ENCODE data around the gene ABCD4.
"Not testable (repeated sequence)": the region's sequence is repeated elsewhere in the genome, so short reads cannot be mapped to it uniquely, and the experiment has no call there.

Gene ABCD4

GRCh38 chr14:74302634-74303569 lies at the start of gene ABCD4:
Gene ABCD4, minus strand, starts transcription at chr14:74302934. Its CDS starts 22 bp downstream, at chr14:74302912.
- DNase-seq, result peak; percentile 80 to 92

DNA sequence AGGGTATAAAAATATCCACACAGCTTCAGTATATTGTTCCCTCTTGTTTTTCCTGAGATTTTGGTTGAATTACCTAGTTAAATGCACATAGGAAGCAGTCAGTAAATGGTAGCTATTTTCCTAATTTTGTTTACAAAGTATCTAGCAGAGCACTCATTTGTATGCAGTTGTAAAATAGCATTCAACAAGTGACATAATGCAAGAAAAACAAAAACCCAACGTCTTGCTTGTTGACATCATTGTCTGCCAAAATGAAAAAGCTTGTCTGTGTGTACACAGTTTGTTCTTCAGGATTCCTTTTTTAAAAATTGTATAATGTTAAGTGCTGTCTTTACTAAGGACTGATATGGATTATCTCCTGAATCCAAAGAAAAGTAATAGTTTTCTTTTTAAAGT lies 48.2 kb upstream of the ABCD4 start:
- no peak for DNase-seq

GRCh38 chr14:74350211-74350927 lies 47.6 kb upstream of the ABCD4 start:
- no peak for DNase-seq

- DNase-seq, result no peak
Observed at GRCh38 chr14:74349757-74350156, 47.0 kb upstream of the ABCD4 start.

DNA sequence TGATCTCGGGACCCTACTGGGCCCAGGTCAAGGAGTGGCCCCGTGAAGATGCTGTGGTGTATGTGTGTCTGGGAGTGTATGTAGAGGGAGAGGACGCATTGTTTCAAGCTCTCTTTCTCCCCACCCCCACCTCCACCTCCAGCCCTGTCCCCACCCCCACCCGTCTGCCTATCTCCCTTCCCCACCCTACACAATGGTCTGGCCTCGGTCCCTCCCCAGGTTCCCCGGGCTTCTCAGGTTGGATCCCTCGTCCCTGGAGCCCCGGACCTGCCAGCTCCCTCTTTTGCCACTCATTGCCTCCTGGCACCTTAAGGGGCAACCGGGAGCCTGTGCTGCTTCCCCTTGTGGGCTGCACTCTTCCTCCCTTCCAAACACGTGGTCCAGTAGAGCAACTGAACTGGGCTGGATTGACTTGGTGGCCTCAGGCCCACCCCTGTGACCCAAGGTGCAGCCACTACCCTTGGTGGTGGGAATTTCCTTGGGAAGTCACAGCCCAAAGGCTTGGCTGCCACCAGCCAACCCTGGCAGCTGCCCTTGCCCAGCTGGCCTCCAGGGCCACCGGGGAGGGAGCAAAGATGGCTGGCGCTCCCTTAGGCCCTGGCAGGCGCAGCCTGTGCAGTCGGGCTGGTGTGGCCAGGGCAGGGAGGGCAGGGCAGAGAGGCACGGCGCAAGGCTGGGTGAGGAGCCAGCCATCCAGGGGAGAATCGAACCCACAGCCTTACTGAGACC lies 46.2 kb upstream of the ABCD4 start:
- no peak for DNase-seq

- DNase-seq, result no peak
Observed at GRCh38 chr14:74348241-74348734, 45.6 kb upstream of the ABCD4 start, which contains the start of gene VRTN. Gene VRTN, plus strand, starts transcription at chr14:74348471. Its CDS starts 8,313 bp downstream, at chr14:74356784.

- DNase-seq, result no peak
Observed at GRCh38 chr14:74347795-74348100, 45.0 kb upstream of the ABCD4 start.

DNA sequence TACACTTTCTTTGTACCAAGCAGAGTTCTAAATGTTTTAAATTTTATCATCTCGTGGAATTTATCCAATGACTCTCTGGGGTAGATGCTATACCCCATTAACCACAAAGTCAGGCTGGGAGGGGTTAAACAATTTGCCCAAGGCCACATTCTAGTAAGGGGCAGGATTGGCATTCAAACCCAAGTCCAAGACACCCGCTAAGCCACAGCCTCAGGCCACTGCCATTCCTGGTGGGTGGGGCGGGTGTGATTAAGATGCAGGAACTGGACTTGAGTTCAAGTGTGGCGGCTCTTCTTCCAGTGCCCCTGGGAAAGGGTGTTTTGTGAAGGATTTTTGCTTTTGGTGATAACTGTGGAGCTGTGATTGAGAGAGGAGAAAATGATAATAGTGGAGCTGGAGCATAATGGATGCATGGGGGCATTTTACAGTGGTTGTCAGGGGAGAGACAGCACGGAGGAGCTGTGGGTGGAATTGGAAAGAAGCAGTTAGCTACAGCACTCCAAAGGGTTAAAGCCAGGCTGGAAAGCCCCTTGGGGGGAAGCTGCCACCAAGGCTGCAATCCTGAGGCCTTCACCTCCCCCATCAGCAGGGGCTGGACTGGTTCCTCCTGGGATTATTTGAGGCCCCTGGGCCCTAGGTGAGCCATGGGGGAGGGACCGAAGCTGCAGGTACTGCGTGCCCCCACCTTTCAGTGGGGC lies 44.5 kb upstream of the ABCD4 start:
- DNase-seq, result no peak

DNA sequence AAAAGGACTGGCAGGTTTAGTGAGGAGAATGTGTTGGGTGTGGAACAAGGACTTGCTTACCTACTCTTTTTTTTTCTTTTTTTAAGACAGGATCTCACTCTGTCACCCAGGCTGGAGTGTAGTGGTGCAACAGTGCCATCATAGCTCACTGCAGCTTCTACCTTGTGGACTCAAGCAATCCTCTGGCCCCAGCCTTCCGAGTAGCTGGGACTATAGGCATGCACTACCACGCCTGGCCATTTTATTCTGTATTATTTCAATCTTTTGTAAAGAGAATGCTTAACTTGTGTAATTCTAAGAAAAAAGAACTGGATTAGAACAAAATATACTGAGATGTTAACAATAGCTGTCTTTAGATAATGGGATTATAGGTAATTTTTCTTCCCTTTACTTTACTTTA lies 43.6 kb upstream of the ABCD4 start:
- no peak for DNase-seq

DNA sequence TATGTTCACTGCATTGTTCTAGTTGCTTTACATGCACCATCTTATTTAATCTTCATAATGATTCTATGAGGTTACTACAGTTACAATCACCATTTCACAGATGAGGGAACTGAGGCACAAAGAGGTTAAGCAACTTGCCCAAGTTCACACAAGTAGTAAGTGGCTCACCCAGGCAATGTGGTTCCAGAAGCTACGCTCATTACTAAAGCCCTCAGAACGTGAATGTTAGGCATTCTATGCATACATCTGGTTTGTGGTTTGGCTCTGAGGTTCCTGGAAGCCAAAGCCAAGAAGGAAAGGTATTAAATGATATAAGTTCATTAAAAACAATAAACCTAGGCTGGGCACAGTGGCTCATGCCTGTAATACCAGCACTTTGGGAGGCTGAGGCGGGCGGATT lies 31.2 kb upstream of the ABCD4 start:
- DNase-seq, result no peak

GRCh38 chr14:74329950-74330552 lies 27.3 kb upstream of the ABCD4 start:
- DNase-seq, result not testable (repeated sequence)

GRCh38 chr14:74326369-74327152 lies 23.8 kb upstream of the ABCD4 start:
- no peak for DNase-seq

DNA sequence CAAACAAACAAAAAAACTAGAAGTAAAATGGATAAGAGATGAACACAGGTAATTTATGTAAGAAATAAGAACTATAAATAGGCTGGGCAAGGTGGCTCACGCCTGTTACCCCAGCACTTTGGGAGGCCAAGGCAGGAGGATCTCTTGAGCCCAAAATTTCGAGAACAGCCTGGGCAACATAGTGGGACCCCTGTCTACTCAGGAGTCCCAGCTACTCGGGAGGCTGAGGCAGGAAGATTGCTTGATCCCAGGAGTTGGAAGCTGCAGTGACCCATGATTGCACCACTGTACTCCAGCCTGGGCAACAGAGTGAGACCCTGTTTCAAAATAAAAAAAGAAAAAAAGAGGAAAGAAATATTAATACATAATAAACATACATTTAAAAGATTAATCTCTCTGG lies 22.7 kb upstream of the ABCD4 start:
- DNase-seq, result no peak

DNA sequence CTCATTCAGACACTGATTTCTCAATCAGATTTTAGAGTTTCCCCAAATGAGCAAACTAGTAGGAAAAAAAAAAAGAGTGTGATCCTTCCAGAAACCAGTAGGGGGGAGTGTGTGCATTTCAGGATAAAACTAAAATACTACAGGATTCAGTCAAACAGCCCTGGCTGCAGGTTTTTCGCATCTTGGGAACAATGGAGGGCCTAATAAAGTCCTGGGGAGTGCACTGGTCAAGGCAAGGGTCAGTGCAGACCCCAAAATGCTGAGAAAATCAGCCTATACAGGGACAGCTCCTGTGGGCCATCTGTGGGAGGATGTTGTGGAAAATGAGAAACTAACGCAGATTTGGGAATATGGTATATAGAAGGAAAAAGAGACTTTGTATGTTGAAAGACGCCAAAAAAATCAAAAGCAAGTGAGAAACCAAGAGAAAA lies 22.2 kb upstream of the ABCD4 start:
- peak in 1 of 2 donors; percentile 23 for DNase-seq

DNA sequence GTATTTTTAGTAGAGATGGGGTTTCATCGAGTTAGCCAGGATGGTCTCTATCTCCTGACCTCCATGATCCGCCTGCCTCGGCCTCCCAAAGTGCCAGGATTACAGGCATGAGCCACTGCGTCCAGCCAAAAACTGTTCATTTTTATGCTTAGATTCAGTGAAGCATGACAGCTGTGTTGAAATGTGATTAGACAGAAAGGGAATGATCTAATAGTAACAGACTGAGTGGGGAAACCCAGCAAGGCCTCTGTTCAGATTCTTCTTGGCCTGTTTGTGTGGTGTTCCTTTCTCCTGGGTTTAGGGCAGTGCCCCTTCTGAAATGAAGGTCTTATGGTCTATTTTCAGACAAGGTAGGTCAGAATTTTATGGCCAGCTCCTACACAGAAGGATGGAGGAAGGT lies 11.8 kb upstream of the ABCD4 start:
- DNase-seq, result no peak

- DNase-seq, result no peak
Observed at GRCh38 chr14:74313601-74314000, 10.9 kb upstream of the ABCD4 start.

- DNase-seq, result no peak
Observed at GRCh38 chr14:74312161-74312560, 9.4 kb upstream of the ABCD4 start.

DNA sequence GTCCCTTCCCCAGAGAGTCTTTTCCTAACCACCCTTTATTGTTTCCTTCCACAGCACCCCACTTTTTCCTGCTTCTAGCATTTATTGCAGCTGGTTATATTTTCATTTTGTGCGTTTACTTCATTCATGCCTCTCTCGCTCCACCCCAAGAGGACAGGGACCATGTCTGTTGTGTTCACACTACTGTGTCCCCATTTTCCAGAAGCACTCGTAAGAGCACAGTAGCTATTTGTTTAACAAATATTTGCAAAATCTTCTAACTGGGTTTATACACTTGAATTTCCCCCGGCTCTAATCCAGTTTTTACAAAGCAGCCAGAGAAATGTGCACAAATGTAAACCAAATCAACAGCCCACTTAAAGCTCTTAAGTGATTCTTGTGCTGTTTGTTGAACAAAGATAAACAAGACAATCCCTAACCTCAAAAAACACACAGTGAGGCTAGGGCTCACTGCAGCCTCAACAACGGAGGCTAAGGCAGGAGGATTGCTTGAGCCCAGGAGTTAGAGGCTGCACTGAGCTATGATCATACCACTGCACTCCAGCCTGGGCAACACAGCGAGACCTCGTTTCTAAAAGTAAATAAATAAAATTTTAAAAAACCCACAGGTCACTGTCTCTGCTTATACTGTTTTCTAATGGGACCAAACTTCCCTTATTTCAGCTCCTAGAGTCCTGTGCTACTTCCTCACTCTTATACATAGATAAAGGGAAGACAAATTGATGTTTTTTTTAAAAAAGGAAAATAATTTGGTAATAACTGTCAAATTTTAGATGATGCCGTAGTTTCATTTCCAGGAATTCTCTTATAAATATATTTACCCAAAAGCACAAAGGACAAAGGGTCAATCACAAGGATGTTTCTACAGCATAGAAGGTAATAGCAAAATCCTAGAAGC lies 6.6 kb upstream of the ABCD4 start:
- DNase-seq, result no peak

DNA sequence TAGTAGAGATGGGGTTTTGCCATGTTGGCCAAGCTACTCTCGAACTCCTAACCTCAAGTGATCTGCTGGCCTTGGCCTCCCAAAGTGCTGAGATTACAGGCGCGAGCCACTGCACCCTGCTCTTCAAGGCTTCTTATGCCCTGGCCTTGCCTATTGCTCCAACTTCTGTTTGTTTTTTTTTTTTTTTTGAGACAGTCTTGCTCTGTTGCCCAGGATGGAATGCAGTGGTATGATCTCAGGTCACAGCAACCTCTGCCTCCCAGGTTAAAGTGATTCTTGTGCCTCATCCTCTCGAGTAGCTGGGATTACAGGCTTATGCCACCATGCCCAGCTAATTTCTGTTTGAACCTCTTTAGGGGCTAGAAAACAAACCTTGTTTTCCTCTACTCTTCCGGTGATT lies 6.0 kb upstream of the ABCD4 start:
- DNase-seq, result no peak

- DNase-seq, result peak in 1 of 2 donors; percentile 58
Observed at GRCh38 chr14:74302152-74302628, 544 bp downstream of the ABCD4 start.

Measured in bone marrow (tissue), 2 donors.